ENCODE results near the gene KIF4A. TPM values are rescaled to one million over a fixed set of nuclear protein-coding genes. Genes with fewer than 3 reads are reported as not detected.
A peak's percentile ranks its signal among the peaks of the same experiment; 100 is the strongest.

The KIF4A gene
- total and polyA plus RNA-seq, 9 of the 15 experiments (the other 6 are each of a cell fraction or from before 2014, with no cell fraction given), result 13.0 to 42.7 (median 35.9) TPM

DNA sequence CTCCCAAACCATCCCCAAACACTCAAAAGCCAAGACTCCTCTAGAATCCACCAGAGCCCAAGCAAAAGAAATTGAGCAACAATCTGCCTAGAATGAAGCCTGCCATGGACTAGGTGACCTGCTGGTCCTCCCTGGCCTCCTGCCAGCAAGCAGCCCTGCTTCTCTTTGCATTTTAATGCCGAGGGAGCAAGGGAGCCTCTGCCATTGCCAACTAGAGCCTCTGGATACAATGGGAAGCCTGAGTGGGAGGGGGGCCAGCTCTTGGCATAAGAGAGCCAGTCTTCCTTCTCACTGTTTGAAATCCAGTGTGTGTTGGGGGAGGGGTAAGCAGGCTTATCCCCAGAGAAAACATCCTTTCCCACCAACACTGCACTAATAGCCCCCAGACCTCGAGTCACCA is 131.7 kb downstream of the KIF4A start:
- ATAC-seq, result no peak

DNA sequence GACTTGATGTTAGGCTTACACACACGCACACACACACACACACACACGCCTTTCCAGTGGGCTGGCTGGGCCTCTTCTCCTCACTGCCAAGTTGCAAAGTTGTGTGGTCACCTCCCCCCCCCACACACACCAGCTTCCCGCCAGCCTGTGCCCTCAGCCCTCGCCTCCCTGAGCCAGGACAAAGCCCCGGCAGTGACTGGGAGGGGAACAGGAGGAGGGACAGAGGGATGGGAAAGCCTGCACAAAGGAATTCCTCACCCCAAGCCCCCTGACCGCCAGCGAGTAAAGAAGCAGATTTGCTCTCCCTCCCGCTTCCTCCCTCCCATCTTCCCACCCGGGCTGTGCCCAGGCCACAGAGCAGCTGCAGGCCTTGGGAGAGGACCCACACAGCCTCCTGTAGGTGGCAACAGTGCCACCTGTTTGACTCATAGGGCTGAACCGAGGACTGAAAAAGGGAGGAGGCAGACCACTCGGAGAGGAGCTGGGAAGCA is 133.0 kb downstream of the KIF4A start, which contains the start of gene GDPD2:
Gene GDPD2 (plus strand): TSS at position 464 of the 491 bp plus-strand sequence. CDS start 1,671 bp downstream, outside the sequence.
- Histone ChIP-seq H3K27ac (ENCODE audit: extremely low read depth, low read depth, low read length) (no peak within 1 kb of the TSS), H3K4me3 (no peak within 1 kb of the TSS), H3K79me2 (ENCODE audit: control insufficient read depth, insufficient read depth, low read length) (no peaks in the 10 kb centered on the region), H2AFZ (ENCODE audit: low read depth, low read length) (no peak within 1 kb of the TSS), H3K4me1 (replicated peaks in 1 of 2; ENCODE audit: control insufficient read depth in 2 of 2, insufficient read depth in 2 of 2, low read length in 2 of 2) (no peaks in the 10 kb centered on the region; a peak in 1 of 5 replicates), H3K9me3 (replicated peaks; ENCODE audit: control insufficient read depth, insufficient read depth, low read depth, low read length) (no peaks in the 10 kb centered on the region), H3K27me3 (ENCODE audit: control insufficient read depth in 2 of 2, insufficient read depth in 2 of 2, low read length in 2 of 2) (no peaks in the 10 kb centered on the region; a peak in 1 of 5 replicates), H3K4me2 (ENCODE audit: insufficient read depth, low read length) (no peak within 1 kb of the TSS), H3K9ac (ENCODE audit: insufficient read depth in 1 of 2, low read depth in 2 of 2, low read length in 2 of 2) (no peak within 1 kb of the TSS), H3K36me3 (ENCODE audit: control insufficient read depth, insufficient read depth, low read length) (peaks cover 19% of the 10 kb centered on the region; the same call in 2 of the 3 replicates), H3K9me1 (ENCODE audit: control insufficient read depth, insufficient read depth, low read length) (no peaks in the 10 kb centered on the region), H4K20me1 (replicated peaks; ENCODE audit: control insufficient read depth, insufficient read depth, low read length) (no peaks in the 10 kb centered on the region)
- ChIA-PET POLR2A (interaction anchor here (0.5 to 1.1 kb wide), 2 partner anchors 11 to 31 kb away, joined by 3 read pairs; no protein-coding TSS in a partner anchor), CTCF (ENCODE audit: low intra/inter-chr PET ratio) (no interaction called here)
- no peak for TF ChIP-seq NCOA6 (IDR thresholded peaks at IDR 0.05)
- peak; percentile 33; the same call in 1 of the 2 replicates for TF ChIP-seq POLR2G (IDR thresholded peaks at IDR 0.05; ENCODE audit: low read depth, low read length)
- BruUV-seq (replicated peaks), result no TSS peak
- peak; percentile 38 for ATAC-seq
- DNase-seq (ENCODE audit: extremely low read depth in 1 of 4, low spot score in 3 of 4), result no peak
- FAIRE-seq, result no peak
- 34% methylated on average over 2 of the region's 11 CpGs for WGBS (ENCODE audit: insufficient coverage, low coverage, missing lambda C conversion rate)
- intact Hi-C loops (cut with micrococcal nuclease) (no loop called here), in situ Hi-C loops (cut with MboI) (no loop called here)

More for the DNA sequence above, 131.7 kb downstream of the KIF4A start:
- in situ Hi-C loops (cut with MboI), result no loop called here
- POLR2A ChIA-PET, result interaction anchor here (1.0 kb wide), 1 partner anchor 16 kb away, joined by 3 read pairs; no protein-coding TSS in a partner anchor
- no peaks in the 10 kb centered on the region; a peak in 1 of 5 replicates for H3K4me1 ChIP-seq (replicated peaks in 1 of 2; ENCODE audit: control insufficient read depth in 2 of 2, insufficient read depth in 2 of 2, low read length in 2 of 2)
- H3K4me3 ChIP-seq, result no peak overlapping the region
- H3K9me1 ChIP-seq (ENCODE audit: control insufficient read depth, insufficient read depth, low read length), result no peaks in the 10 kb centered on the region
- H3K79me2 ChIP-seq (ENCODE audit: control insufficient read depth, insufficient read depth, low read length), result no peaks in the 10 kb centered on the region
- no peaks in the 10 kb centered on the region; a peak in 1 of 5 replicates for H3K27me3 ChIP-seq (ENCODE audit: control insufficient read depth in 2 of 2, insufficient read depth in 2 of 2, low read length in 2 of 2)
- H2AFZ ChIP-seq (ENCODE audit: low read depth, low read length), result no peak overlapping the region
- DNase-seq (ENCODE audit: extremely low read depth in 1 of 4, low spot score in 3 of 4) (no peak), FAIRE-seq (no peak)
- WGBS (ENCODE audit: insufficient coverage, low coverage, missing lambda C conversion rate), result 41% methylated on average over 2 of the region's 2 CpGs
- H3K36me3 ChIP-seq (ENCODE audit: control insufficient read depth, insufficient read depth, low read length), result peaks cover 26% of the 10 kb centered on the region; the same call in 2 of the 3 replicates
- BruUV-seq (replicated peaks), result no TSS peak
- intact Hi-C loops (cut with micrococcal nuclease), result no loop called here
- no peaks in the 10 kb centered on the region for H3K9me3 ChIP-seq (replicated peaks; ENCODE audit: control insufficient read depth, insufficient read depth, low read depth, low read length)
- no peak overlapping the region for H3K4me2 ChIP-seq (ENCODE audit: insufficient read depth, low read length)
- H3K9ac ChIP-seq (ENCODE audit: insufficient read depth in 1 of 2, low read depth in 2 of 2, low read length in 2 of 2), result no peak overlapping the region
- H3K27ac ChIP-seq (ENCODE audit: extremely low read depth, low read depth, low read length), result no peak overlapping the region
- CTCF ChIA-PET (ENCODE audit: low intra/inter-chr PET ratio), result no interaction called here
- H4K20me1 ChIP-seq (replicated peaks; ENCODE audit: control insufficient read depth, insufficient read depth, low read length), result no peaks in the 10 kb centered on the region
- TF ChIP-seq NFIC (IDR thresholded peaks at IDR 0.05), result peak; percentile 37; the same call in 1 of the 2 replicates
- no peak for TF ChIP-seq MEF2A (IDR thresholded peaks at IDR 0.05; ENCODE audit: control insufficient read depth, low read depth, low read length)

Measured in K562 (cell line).